Natural killer cell (primary cell): ENCODE data around the gene LONP1. TPM values are rescaled to one million over a fixed set of nuclear protein-coding genes. Genes with fewer than 3 reads are reported as not detected.

Experiments
- ATAC-seq, 3 donors: fragments of 150-1000 bp in 2 of 3; fragments of 200-7000 bp in 1 of 3; cut with Tn5 transposase; 1 replicate in 1 of 3; 2 replicates in 2 of 3; pipeline ENCODE4 v1.10.0; 2021; ENCODE audit warnings: mild to moderate bottlenecking in 2 of 3, moderate library complexity in 2 of 3
- DNase-seq, 2 donors: peaks; one replicate each; pipeline versions ENCODE4 v3.0.0 to v3.0.0-alpha.2; 2013 to 2021; ENCODE audit warnings: mixed read lengths in 1 of 2
- H3K27ac ChIP-seq: one replicate; pipeline ENCODE4 v1.5.1; 2013; ENCODE audit warnings: mild to moderate bottlenecking, low read length
- H3K27me3 ChIP-seq: one replicate; pipeline ENCODE4 v1.6.1; 2013; ENCODE audit warnings: low read length; ENCODE audit not compliant: control insufficient read depth, insufficient read depth
- H3K36me3 ChIP-seq: one replicate; pipeline ENCODE4 v1.6.1; 2013; ENCODE audit warnings: low read length; ENCODE audit not compliant: control insufficient read depth, insufficient read depth
- H3K4me1 ChIP-seq: one replicate; pipeline ENCODE4 v1.6.1; 2013; ENCODE audit warnings: low read length; ENCODE audit not compliant: control insufficient read depth, insufficient read depth
- H3K4me3 ChIP-seq: one replicate; pipeline ENCODE4 v1.5.1; 2013; ENCODE audit warnings: low read length
- H3K9me3 ChIP-seq: one replicate; pipeline ENCODE4 v1.6.1; 2013; ENCODE audit warnings: low read length; ENCODE audit not compliant: control insufficient read depth, insufficient read depth
- H3K27ac Mint-ChIP-seq, 2 donors: one replicate each; pipeline ENCODE4 v1.8.0; 2022; ENCODE audit warnings: mild to moderate bottlenecking in 2 of 2, mixed read lengths in 2 of 2, moderate library complexity in 1 of 2
- H3K27me3 Mint-ChIP-seq, 2 donors: one replicate each; pipeline ENCODE4 v1.8.0; 2022; ENCODE audit warnings: low read depth in 2 of 2, mixed read lengths in 2 of 2
- H3K36me3 Mint-ChIP-seq: one replicate; pipeline ENCODE4 v1.8.0; 2022; ENCODE audit warnings: mixed read lengths
- H3K4me1 Mint-ChIP-seq, 2 donors: one replicate each; pipeline ENCODE4 v1.8.0; 2022; ENCODE audit warnings: mixed read lengths in 2 of 2
- H3K4me3 Mint-ChIP-seq: one replicate; pipeline ENCODE4 v1.8.0; 2022; ENCODE audit warnings: mild to moderate bottlenecking, moderate library complexity, mixed read lengths
- H3K9me3 Mint-ChIP-seq, 2 donors: one replicate each; pipeline ENCODE4 v1.8.0; 2022; ENCODE audit warnings: mixed read lengths in 2 of 2
- CTCF ChIP-seq: fragments of 200-600 bp; IDR thresholded peaks from one replicate; pipeline ENCODE4 v1.8.0; 2022; ENCODE audit warnings: antibody characterized with exemption
- WGBS: methylation state at CpG from one replicate; pipeline ENCODE4 v1.1.7; 2013; ENCODE audit warnings: missing lambda C conversion rate; ENCODE audit not compliant: insufficient coverage; 5-methylcytosine and 5-hydroxymethylcytosine counted together
- intact Hi-C: fragments of 100-400 bp; cut with micrococcal nuclease; formaldehyde crosslinking; loops from one replicate; pipeline ENCODE4 v1.14.2; 2022
- total RNA-seq, 4 donors: library from RNA; stranded (reverse); fragments of 120-200 nt in 1 of 4; gene quantifications; one replicate each; pipeline versions ENCODE4 v1.2.3 to v1.2.4, GENCODE V29; 2013 to 2022

LONP1 gene
- total RNA-seq, 3 donors from 2014 or later (not counting 1 experiment from before 2014, with no cell fraction given) = 50.5 to 61.8 (median 56.1) TPM

- ATAC-seq (no peak), DNase-seq (no peak)
- H3K27ac Mint-ChIP-seq = peak overlapping the region in 1 of 2 donors; percentile 38
- Histone ChIP-seq H3K9me3 (no peaks in the 10 kb centered on the region), H3K4me3 (no peak overlapping the region), H3K27ac (no peak overlapping the region), H3K36me3 (peaks cover 51% of the 10 kb centered on the region), H3K4me1 (no peaks in the 10 kb centered on the region), H3K27me3 (no peaks in the 10 kb centered on the region)
- H3K27me3 Mint-ChIP-seq = no peaks in the 10 kb centered on the region
- peaks cover 0 to 10% of the 10 kb centered on the region in 2 donors for H3K4me1 Mint-ChIP-seq
- WGBS = 94% methylated on average over 38 of the region's 38 CpGs
- no peaks in the 10 kb centered on the region for H3K9me3 Mint-ChIP-seq
- no peaks in the 10 kb centered on the region for H3K36me3 Mint-ChIP-seq
- intact Hi-C loops = no loop called here
- H3K4me3 Mint-ChIP-seq = no peak overlapping the region
- TF ChIP-seq CTCF = no peak
Measured at GRCh38 chr19:5698635-5699422, 21.1 kb downstream of the LONP1 start.

- TF ChIP-seq CTCF = no peak
- H3K9me3 ChIP-seq = no peaks in the 10 kb centered on the region
- H3K27me3 Mint-ChIP-seq = no peaks in the 10 kb centered on the region
- no peak overlapping the region for H3K4me3 Mint-ChIP-seq
- no peak overlapping the region for H3K27ac ChIP-seq
- 94% methylated on average over 30 of the region's 30 CpGs for WGBS
- H3K4me3 ChIP-seq = no peak overlapping the region
- ATAC-seq (no peak), DNase-seq (no peak)
- intact Hi-C loops = no loop called here
- no peak overlapping the region for H3K27ac Mint-ChIP-seq
- H3K36me3 Mint-ChIP-seq = no peaks in the 10 kb centered on the region
- H3K4me1 ChIP-seq = no peaks in the 10 kb centered on the region
- H3K9me3 Mint-ChIP-seq = no peaks in the 10 kb centered on the region
- H3K4me1 Mint-ChIP-seq = peaks cover 0 to 9% of the 10 kb centered on the region in 2 donors
- H3K36me3 ChIP-seq = peaks cover 51% of the 10 kb centered on the region
- no peaks in the 10 kb centered on the region for H3K27me3 ChIP-seq
Measured at GRCh38 chr19:5697890-5698634, 21.9 kb downstream of the LONP1 start.

- Mint-ChIP-seq H3K27ac (no peak overlapping the region), H3K4me3 (no peak overlapping the region), H3K4me1 (peaks cover 0 to 16% of the 10 kb centered on the region in 2 donors), H3K27me3 (no peaks in the 10 kb centered on the region), H3K9me3 (no peaks in the 10 kb centered on the region), H3K36me3 (no peaks in the 10 kb centered on the region)
- H3K4me1 ChIP-seq = no peaks in the 10 kb centered on the region
- TF ChIP-seq CTCF = no peak
- no peak for ATAC-seq
- WGBS = 89% methylated on average over 25 of the region's 25 CpGs
- H3K27ac ChIP-seq = no peak overlapping the region
- no peak for DNase-seq
- no peak overlapping the region for H3K4me3 ChIP-seq
- intact Hi-C loops = no loop called here
- H3K36me3 ChIP-seq = peaks cover 56% of the 10 kb centered on the region
- H3K27me3 ChIP-seq = no peaks in the 10 kb centered on the region
- H3K9me3 ChIP-seq = no peaks in the 10 kb centered on the region
Measured at GRCh38 chr19:5697022-5697889, 22.7 kb downstream of the LONP1 start.
